PFSK-1 (cell line): ENCODE results near the gene LECT2.

Experiments used
- POLR2AphosphoS5 ChIP-seq: IDR thresholded peaks from 2 replicates; pipeline ENCODE4 v1.6.1; 2012; ENCODE audit warnings: low read depth, mild to moderate bottlenecking, control low read depth, low read length, moderate library complexity
- REST ChIP-seq, 2 experiments: IDR thresholded peaks; 2 replicates each; pipeline versions ENCODE4 v1.6.1 to v1.8.0; 2011 to 2012; ENCODE audit warnings: low read depth in 2 of 2, low read length in 2 of 2, control low read depth in 1 of 2, inconsistent platforms in 1 of 2, mild to moderate bottlenecking in 1 of 2, moderate library complexity in 1 of 2; ENCODE audit not compliant: insufficient read depth in 1 of 2
- SIN3A ChIP-seq: IDR thresholded peaks from 2 replicates; pipeline ENCODE4 v1.6.1; 2012; ENCODE audit warnings: mild to moderate bottlenecking, low read length, moderate library complexity, borderline replicate concordance; ENCODE audit not compliant: insufficient read depth

GRCh38 chr5:135999406-136000139 is 44.8 kb upstream of the LECT2 start:
- no peak for TF ChIP-seq SIN3A
- no peak for TF ChIP-seq POLR2AphosphoS5
- no peak for TF ChIP-seq REST (IDR thresholded peaks at IDR 0.05; ENCODE audit: insufficient read depth in 1 of 2, low read depth in 2 of 2, low read length in 2 of 2)
